Fibroblast of villous mesenchyme (primary cell): ENCODE measurements around the gene CD244. TPM values are rescaled to one million over a fixed set of nuclear protein-coding genes. Genes with fewer than 3 reads are reported as not detected.

ENCODE experiments used
- DNase-seq: peaks from one replicate; pipeline ENCODE4 v3.0.0-alpha.2; 2010; ENCODE audit warnings: low read depth
- H3K4me3 ChIP-seq: 2 replicates; pipeline ENCODE4 v1.5.1; 2011; ENCODE audit warnings: low read depth, mild to moderate bottlenecking, low read length
- CTCF ChIP-seq: IDR thresholded peaks from 2 replicates; pipeline ENCODE4 v1.5.1; 2012; ENCODE audit warnings: low read depth, mild to moderate bottlenecking, low read length; ENCODE audit not compliant: insufficient read depth
- total RNA-seq: library from RNA; depleted of rRNA; stranded (reverse); fragments of >200 nt; gene quantifications from 2 replicates; pipeline ENCODE4 v1.2.3, GENCODE V29; 2012

CD244 gene
- total RNA-seq, 1 donor: not detected

- no peak for TF ChIP-seq CTCF
- no peak for DNase-seq
- no peak overlapping the region for H3K4me3 ChIP-seq
These were observed 18.0 kb downstream of the CD244 start for GRCh38 chr1:160844447-160845232.

GRCh38 chr1:160841079-160841478 is 21.6 kb downstream of the CD244 start:
- no peak for TF ChIP-seq CTCF
- H3K4me3 ChIP-seq: no peak overlapping the region
- no peak for DNase-seq

- DNase-seq: no peak
- TF ChIP-seq CTCF: no peak
- no peak overlapping the region for H3K4me3 ChIP-seq
These were observed 22.9 kb downstream of the CD244 start for GRCh38 chr1:160839746-160840145.

GRCh38 chr1:160838888-160839287 is 23.8 kb downstream of the CD244 start:
- no peak for TF ChIP-seq CTCF
- H3K4me3 ChIP-seq: no peak overlapping the region
- DNase-seq: no peak

- no peak overlapping the region for H3K4me3 ChIP-seq
- no peak for DNase-seq
- TF ChIP-seq CTCF: no peak
These were observed 25.0 kb downstream of the CD244 start for GRCh38 chr1:160837558-160838205.

GRCh38 chr1:160836981-160837557 is 25.6 kb downstream of the CD244 start:
- DNase-seq: no peak

More at GRCh38 chr1:160836981-160837557, 25.6 kb downstream of the CD244 start:
- TF ChIP-seq CTCF: no peak
- no peak overlapping the region for H3K4me3 ChIP-seq
